Esophagus muscularis mucosa (tissue), 4 donors: ENCODE results near the gene LDB3. TPM values are rescaled to one million over a fixed set of nuclear protein-coding genes. Genes with fewer than 3 reads are reported as not detected.

Source experiments
- DNase-seq: peaks from one replicate; pipeline ENCODE4 v3.0.0-alpha.2; 2017; ENCODE audit errors: extremely low spot score
- H3K27ac ChIP-seq, 4 donors: fragments of 200-600 bp; sonication (generic); replicated peaks in 1 of 4; 1 replicate in 3 of 4; 2 replicates in 1 of 4; pipeline ENCODE4 v1.5.1; 2016 to 2019; ENCODE audit warnings: mild to moderate bottlenecking in 1 of 4
- H3K27me3 ChIP-seq, 4 donors: fragments of 200-600 bp; sonication (generic); one replicate each; pipeline versions ENCODE4 v1.5.1 to v1.6.0; 2016 to 2019
- H3K36me3 ChIP-seq, 4 donors: fragments of 200-600 bp; sonication (generic); one replicate each; pipeline ENCODE4 v1.5.1; 2016 to 2019
- H3K4me1 ChIP-seq, 4 donors: fragments of 200-600 bp; sonication (generic); one replicate each; pipeline ENCODE4 v1.5.1; 2016 to 2019
- H3K4me3 ChIP-seq, 4 donors: fragments of 200-600 bp; sonication (generic); 1 replicate in 2 of 4; 2 replicates in 2 of 4; pipeline ENCODE4 v1.5.1; 2016 to 2019; ENCODE audit warnings: mild to moderate bottlenecking in 4 of 4, moderate library complexity in 1 of 4
- H3K9me3 ChIP-seq, 4 donors: fragments of 200-600 bp; sonication (generic); 1 replicate in 3 of 4; 2 replicates in 1 of 4; pipeline ENCODE4 v1.5.1; 2016 to 2019
- CTCF ChIP-seq, 3 experiments: fragments of 200-600 bp in 2 of 3; fragments of 450-650 bp in 1 of 3; sonication (generic) in 2 of 3; IDR thresholded peaks; one replicate each; pipeline ENCODE4 v1.5.1; 2017 to 2019; ENCODE audit warnings: antibody characterized with exemption in 3 of 3, mild to moderate bottlenecking in 2 of 3, moderate library complexity in 1 of 3
- EP300 ChIP-seq: sonication (generic); formaldehyde crosslinking; IDR thresholded peaks from one replicate; pipeline ENCODE4 v1.6.1; 2017; ENCODE audit warnings: antibody characterized with exemption
- POLR2A ChIP-seq: fragments of 450-650 bp; IDR thresholded peaks from one replicate; pipeline ENCODE4 v1.6.1; 2017; ENCODE audit warnings: antibody characterized with exemption, moderate library complexity, mild to moderate bottlenecking, low read depth
- POLR2AphosphoS5 ChIP-seq, 2 donors: sonication (generic); formaldehyde crosslinking; IDR thresholded peaks; one replicate each; pipeline ENCODE4 v1.6.1; 2017; ENCODE audit warnings: antibody characterized with exemption in 2 of 2
- WGBS: methylation state at CpG from one replicate; pipeline ENCODE4 v1.1.5; 2018; 5-methylcytosine and 5-hydroxymethylcytosine counted together
- intact Hi-C: fragments of 100-400 bp; cut with DNase I; formaldehyde crosslinking; loops from one replicate; pipeline ENCODE4 v1.15.1; 2023
- total RNA-seq, 4 donors: library from RNA; depleted of rRNA; stranded (reverse); fragments of >200 nt; gene quantifications; one replicate each; pipeline versions ENCODE4 v1.1.0 to v1.2.1, GENCODE V29; 2016

The LDB3 gene
- total RNA-seq, 4 donors from 2014 or later = 12.6 to 42.3 (median 21.6) TPM

GRCh38 chr10:86671419-86671818 is 3.1 kb downstream of the LDB3 start:
- Histone ChIP-seq H3K27ac (peak overlapping the region; percentile 86 to 94 (median 92)), H3K4me3 (peak overlapping the region; percentile 49 to 60 (median 54)), H3K36me3 (peaks cover 0 to 59% (median 0%) of the 10 kb centered on the region in 4 donors), H3K9me3 (no peaks in the 10 kb centered on the region), H3K4me1 (peaks cover 51 to 100% (median 93%) of the 10 kb centered on the region in 4 donors), H3K27me3 (no peaks in the 10 kb centered on the region)
- TF ChIP-seq CTCF (IDR thresholded peaks at IDR 0.05) (no peak), POLR2AphosphoS5 (IDR thresholded peaks at IDR 0.05) (no peak), EP300 (no peak)
- intact Hi-C loops = no loop called here
- WGBS = 48% methylated on average over 2 of the region's 3 CpGs
- DNase-seq = no peak

GRCh38 chr10:86671985-86672710 is 3.8 kb downstream of the LDB3 start:
- H3K4me1 ChIP-seq = peaks cover 49 to 100% (median 93%) of the 10 kb centered on the region in 4 donors
- H3K27ac ChIP-seq = peak overlapping the region; percentile 86 to 94 (median 92)
- intact Hi-C loops = no loop called here
- H3K4me3 ChIP-seq = peak overlapping the region; percentile 49 to 60 (median 54)
- DNase-seq = no peak
- TF ChIP-seq POLR2AphosphoS5 (IDR thresholded peaks at IDR 0.05) = peak; percentile 46 to 59
- TF ChIP-seq POLR2A = no peak
- 53% methylated on average over 8 of the region's 12 CpGs for WGBS
- H3K36me3 ChIP-seq = peaks cover 0 to 59% (median 0%) of the 10 kb centered on the region in 4 donors
- H3K9me3 ChIP-seq = no peaks in the 10 kb centered on the region
- H3K27me3 ChIP-seq = no peaks in the 10 kb centered on the region

GRCh38 chr10:86673216-86673826 is 5.0 kb downstream of the LDB3 start:
- no peaks in the 10 kb centered on the region for H3K27me3 ChIP-seq
- H3K9me3 ChIP-seq = no peaks in the 10 kb centered on the region
- TF ChIP-seq POLR2A (no peak), EP300 (no peak), POLR2AphosphoS5 (IDR thresholded peaks at IDR 0.05) (no peak), CTCF (IDR thresholded peaks at IDR 0.05) (no peak)
- intact Hi-C loops = no loop called here
- H3K4me1 ChIP-seq = peaks cover 47 to 94% (median 91%) of the 10 kb centered on the region in 4 donors
- H3K27ac ChIP-seq = peak overlapping the region; percentile 86 to 94 (median 92)
- WGBS = 49% methylated on average over 6 of the region's 6 CpGs
- peaks cover 0 to 61% (median 0%) of the 10 kb centered on the region in 4 donors for H3K36me3 ChIP-seq
- peak overlapping the region; percentile 16 to 57 (median 34) for H3K4me3 ChIP-seq
- no peak for DNase-seq

GRCh38 chr10:86673827-86674581 is 5.7 kb downstream of the LDB3 start:
- TF ChIP-seq CTCF (IDR thresholded peaks at IDR 0.05) = no peak
- TF ChIP-seq EP300 = no peak
- TF ChIP-seq POLR2A = no peak
- TF ChIP-seq POLR2AphosphoS5 (IDR thresholded peaks at IDR 0.05) = peak in 1 of 2 donors; percentile 23
- DNase-seq = no peak
- intact Hi-C loops = no loop called here
- Histone ChIP-seq H3K27ac (peak overlapping the region; percentile 86 to 94 (median 92)), H3K4me3 (no peak overlapping the region), H3K4me1 (peaks cover 54 to 98% (median 89%) of the 10 kb centered on the region in 4 donors), H3K9me3 (no peaks in the 10 kb centered on the region), H3K27me3 (no peaks in the 10 kb centered on the region), H3K36me3 (peaks cover 0 to 63% (median 0%) of the 10 kb centered on the region in 4 donors)
- WGBS = 41% methylated on average over 7 of the region's 11 CpGs

- Histone ChIP-seq H3K9me3 (no peaks in the 10 kb centered on the region), H3K4me1 (peaks cover 63 to 99% (median 88%) of the 10 kb centered on the region in 4 donors), H3K36me3 (peaks cover 0 to 63% (median 1%) of the 10 kb centered on the region in 4 donors), H3K27ac (peak overlapping the region; percentile 86 to 94 (median 92)), H3K27me3 (no peaks in the 10 kb centered on the region), H3K4me3 (no peak overlapping the region)
- no peak for DNase-seq
- 60% methylated on average over 1 of the region's 3 CpGs for WGBS
- TF ChIP-seq CTCF (IDR thresholded peaks at IDR 0.05) (no peak), POLR2A (no peak), EP300 (no peak), POLR2AphosphoS5 (IDR thresholded peaks at IDR 0.05) (no peak)
- intact Hi-C loops = no loop called here
Measured at GRCh38 chr10:86674912-86675311, 6.6 kb downstream of the LDB3 start.
